Panc1 (cell line): ENCODE results near the gene FRMD4A.

Experiments
- CTCF ChIP-seq: fragments of 450-650 bp; IDR thresholded peaks from 2 replicates; pipeline ENCODE4 v1.5.1; 2017; ENCODE audit warnings: mild to moderate bottlenecking
- POLR2AphosphoS5 ChIP-seq: IDR thresholded peaks from 2 replicates; pipeline ENCODE4 v1.6.1; 2012; ENCODE audit warnings: mild to moderate bottlenecking, low read depth, low read length, moderate library complexity

GRCh38 chr10:13955409-13956068 is 375.2 kb downstream of the FRMD4A start:
- TF ChIP-seq CTCF (no peak), POLR2AphosphoS5 (no peak)
